Motor neuron (in vitro differentiated cells): ENCODE measurements around the gene BTG1. TPM values are rescaled to one million over a fixed set of nuclear protein-coding genes. Genes with fewer than 3 reads are reported as not detected.

Experiments used
- ATAC-seq, 8 experiments: fragments of 200-7000 bp; cut with Tn5 transposase; replicated peaks in 6 of 8; 2 replicates each; pipeline ENCODE4 v1.8.0; 2021; ENCODE audit warnings: mild to moderate bottlenecking in 8 of 8, moderate library complexity in 8 of 8
- H3K27ac ChIP-seq, 2 donors: fragments of 250-450 bp; sonication (Bioruptor Pico); 2 replicates each; pipeline ENCODE4 v1.9.0; 2021; ENCODE audit warnings: antibody characterized with exemption in 2 of 2, mild to moderate bottlenecking in 2 of 2, moderate library complexity in 1 of 2
- H3K4me1 ChIP-seq, 2 donors: fragments of 250-450 bp; sonication (Bioruptor Pico); replicated peaks in 1 of 2; 2 replicates each; pipeline ENCODE4 v1.6.1; 2021; ENCODE audit warnings: antibody characterized with exemption in 2 of 2, mild to moderate bottlenecking in 2 of 2, moderate library complexity in 1 of 2
- H3K4me3 ChIP-seq, 5 donors: fragments of 250-450 bp; sonication (Bioruptor Pico); 2 replicates each; pipeline ENCODE4 v1.9.0; 2021; ENCODE audit warnings: antibody characterized with exemption in 5 of 5, mild to moderate bottlenecking in 5 of 5, moderate library complexity in 4 of 5
- WGBS, 10 experiments: fragments of 450-650 bp; shearing (Covaris generic); methylation state at CpG; one replicate each; pipeline ENCODE4 v1.0.0; 2022; 5-methylcytosine and 5-hydroxymethylcytosine counted together
- in situ Hi-C, 9 experiments: fragments of 400-800 bp; cut with MboI; loops; one replicate each; pipeline ENCODE4 v1.15.0; 2021; ENCODE audit warnings: low sequenced_read_pairs in 9 of 9, low pct_unique_long_range_greater_than_20kb in 2 of 9; ENCODE audit not compliant: unreplicated experiment in 9 of 9
- total RNA-seq, 8 experiments: library from RNA; unstranded; fragments of 300-600 nt; gene quantifications; 2 replicates each; pipeline versions ENCODE4 v1.2.3 to v1.2.4, GENCODE V29; 2022

Gene BTG1
- total RNA-seq, 8 experiments from 2014 or later = 33.1 to 161 (median 68.2) TPM

DNA sequence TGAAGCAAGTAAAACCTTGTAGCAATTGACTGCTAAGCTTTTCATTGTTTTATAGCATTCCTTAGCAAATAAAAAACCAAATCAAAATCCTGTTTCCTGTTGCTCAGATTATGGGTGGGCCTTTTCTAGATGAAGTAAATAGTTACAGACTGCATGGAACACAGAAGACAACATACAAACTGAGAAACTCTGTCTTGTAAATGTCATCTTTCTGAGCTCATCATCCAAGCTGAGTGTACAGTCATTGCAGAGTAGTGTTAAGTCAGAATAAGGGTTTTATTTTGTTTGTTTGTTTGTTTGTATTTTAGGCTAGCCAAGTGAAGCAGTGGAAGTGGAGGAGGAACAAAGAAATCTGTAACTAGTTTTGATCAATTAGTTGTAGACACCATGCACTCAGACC, 24.4 kb upstream of the BTG1 start:
- Histone ChIP-seq H3K4me1 (peaks cover 0 to 9% of the 10 kb centered on the region in 2 donors), H3K27ac (no peak overlapping the region), H3K4me3 (no peak overlapping the region)
- no peak for ATAC-seq
- in situ Hi-C loops = loop anchor here in 2 of 9 experiments (25.0 kb wide), 1 partner anchor 392 kb away; no protein-coding TSS in a partner anchor

DNA sequence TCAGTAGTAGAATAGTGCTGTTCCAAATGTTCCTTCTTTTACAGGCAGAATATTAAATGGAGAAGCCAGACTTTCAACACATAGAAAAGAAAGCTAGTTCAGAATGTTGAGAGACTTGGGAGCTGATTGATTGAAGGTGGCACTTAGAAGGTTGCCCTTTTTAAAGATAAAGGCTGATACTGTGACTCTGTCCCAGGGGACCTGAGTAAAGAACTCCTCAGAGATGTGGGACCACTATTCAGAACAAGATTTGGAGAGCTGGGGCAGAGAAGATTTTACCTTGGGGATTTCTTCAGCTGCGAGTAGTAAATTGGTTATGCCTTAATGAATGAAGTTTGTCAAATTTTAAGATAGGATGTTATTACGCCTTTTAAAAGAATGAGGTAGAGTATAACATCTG, 21.4 kb upstream of the BTG1 start:
- peaks cover 0 to 4% of the 10 kb centered on the region in 2 donors for H3K4me1 ChIP-seq
- H3K27ac ChIP-seq = no peak overlapping the region
- 83 to 100% (median 100%) methylated on average over 1 to 2 of the region's 2 CpGs for WGBS, 10 experiments
- no peak for ATAC-seq
- H3K4me3 ChIP-seq = no peak overlapping the region
- in situ Hi-C loops = loop anchor here in 2 of 9 experiments (25.0 kb wide), 1 partner anchor 395 kb away; no protein-coding TSS in a partner anchor

DNA sequence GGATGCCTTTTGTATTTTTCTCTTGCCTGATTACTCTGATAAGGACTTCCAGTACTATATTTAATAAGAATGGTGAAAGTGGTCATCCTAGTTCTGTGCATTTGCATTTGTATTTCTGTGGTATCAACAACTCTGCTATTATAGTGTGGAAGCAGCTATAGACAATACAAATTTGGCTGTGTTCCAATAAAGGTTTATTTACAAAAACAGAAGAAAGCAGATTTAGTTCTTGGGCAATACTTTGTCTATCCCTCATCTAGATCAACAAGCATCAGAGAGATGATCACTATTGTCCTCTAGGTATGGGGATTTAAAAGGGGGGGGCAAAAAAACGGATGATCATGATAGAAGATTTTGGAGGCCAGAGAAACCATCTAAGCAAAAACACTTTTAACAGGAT, 19.1 kb upstream of the BTG1 start:
- WGBS, 10 experiments = 40 to 100% (median 80%) methylated on average over 1 of the region's 1 CpG; no CpG with 5 or more reads in 2 of the 10 experiments
- Histone ChIP-seq H3K4me1 (peaks cover 0 to 4% of the 10 kb centered on the region in 2 donors), H3K27ac (no peak overlapping the region), H3K4me3 (no peak overlapping the region)
- in situ Hi-C loops = loop anchor here in 2 of 9 experiments (25.0 kb wide), 1 partner anchor 398 kb away; no protein-coding TSS in a partner anchor
- no peak for ATAC-seq

DNA sequence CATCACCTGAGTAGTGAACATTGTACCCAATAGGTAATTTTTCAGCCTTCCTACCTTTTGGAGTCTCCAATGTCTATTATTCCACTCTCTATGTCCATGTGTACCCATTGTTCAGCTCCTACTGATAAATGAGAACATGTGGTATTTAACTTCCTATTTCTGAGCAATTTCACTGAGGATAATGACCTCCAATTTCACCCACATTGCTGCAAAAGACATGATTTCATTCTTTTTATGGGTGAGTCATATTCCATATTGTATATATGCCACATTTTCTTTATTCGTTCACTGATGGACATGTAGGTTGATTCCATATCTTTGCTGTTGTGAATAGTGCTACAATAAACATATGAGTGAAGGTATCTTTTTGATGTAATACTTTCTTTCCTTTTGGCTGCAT, 16.4 kb upstream of the BTG1 start:
- Histone ChIP-seq H3K4me3 (no peak overlapping the region), H3K27ac (no peak overlapping the region), H3K4me1 (peaks cover 0 to 4% of the 10 kb centered on the region in 2 donors)
- in situ Hi-C loops = loop anchor here in 2 of 9 experiments (25.0 kb wide), 1 partner anchor 400 kb away; no protein-coding TSS in a partner anchor
- WGBS, 10 experiments = 17 to 100% (median 100%) methylated on average over 1 of the region's 1 CpG; no CpG with 5 or more reads in 3 of the 10 experiments
- ATAC-seq = no peak

DNA sequence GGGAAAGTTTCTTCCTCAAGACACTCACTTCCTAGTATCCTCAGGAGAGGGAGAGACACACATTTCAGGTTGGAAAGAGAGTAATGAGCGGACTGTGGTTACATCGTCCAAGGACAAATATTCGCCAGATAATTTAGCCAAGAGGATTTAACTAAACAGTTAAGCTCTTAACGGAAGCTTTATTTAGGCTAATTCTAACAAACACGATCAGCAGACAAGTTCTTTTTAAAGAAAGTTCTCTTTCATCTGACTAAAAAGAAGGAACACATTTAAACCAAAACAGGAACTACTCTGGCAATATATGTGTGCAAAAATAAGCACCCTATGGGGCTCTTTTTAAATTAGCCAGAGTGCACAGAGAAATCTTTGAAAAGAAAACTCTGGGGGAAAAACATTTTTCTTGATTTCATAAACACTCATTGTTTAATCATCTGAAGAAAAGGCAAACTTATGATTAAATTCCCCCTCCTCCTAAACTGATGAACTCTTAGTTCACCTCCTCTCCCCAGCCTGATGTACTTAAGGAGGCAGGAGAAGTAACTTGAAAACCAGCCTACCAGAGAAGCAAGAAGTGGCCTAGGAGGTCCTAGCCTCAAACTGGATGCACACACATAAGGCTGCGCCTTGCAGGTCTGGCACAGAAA, 13.3 kb upstream of the BTG1 start:
- no peak for ATAC-seq
- Histone ChIP-seq H3K4me3 (no peak overlapping the region), H3K27ac (no peak overlapping the region), H3K4me1 (no peaks in the 10 kb centered on the region)
- WGBS, 10 experiments = 80 to 100% (median 89%) methylated on average over 2 to 6 of the region's 6 CpGs
- in situ Hi-C loops = loop anchor here in 2 of 9 experiments (25.0 kb wide), 1 partner anchor 403 kb away; no protein-coding TSS in a partner anchor

- in situ Hi-C loops = loop anchor here in 2 of 9 experiments (25.0 kb wide), 1 partner anchor 405 kb away; no protein-coding TSS in a partner anchor
- WGBS, 10 experiments = 78 to 100% (median 96%) methylated on average over 3 to 6 of the region's 6 CpGs; no CpG with 5 or more reads in 3 of the 10 experiments
- ATAC-seq = no peak
- H3K4me3 ChIP-seq = no peak overlapping the region
- no peak overlapping the region for H3K27ac ChIP-seq
- no peaks in the 10 kb centered on the region for H3K4me1 ChIP-seq
These were observed 11.2 kb upstream of the BTG1 start for GRCh38 chr12:92156704-92157395.

DNA sequence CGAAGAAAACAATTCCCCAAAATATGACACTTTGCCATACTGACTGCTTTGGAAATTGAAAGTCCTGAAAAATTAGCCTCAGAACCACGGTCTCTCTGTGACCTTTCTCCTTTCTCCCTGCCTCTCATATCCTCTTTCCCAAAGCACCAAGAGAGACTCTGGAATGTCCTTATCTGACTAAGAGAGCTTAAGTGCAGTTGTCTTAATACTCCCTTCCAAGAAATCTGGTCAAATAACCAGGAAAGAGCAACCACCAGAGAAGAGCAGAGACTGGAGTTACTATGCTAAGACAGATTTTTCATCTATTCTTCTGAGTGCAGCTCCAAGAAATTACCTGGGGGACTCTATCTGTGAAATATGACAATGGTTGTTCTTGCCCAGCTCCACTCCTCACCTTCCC, 10.5 kb upstream of the BTG1 start:
- Histone ChIP-seq H3K4me1 (no peaks in the 10 kb centered on the region), H3K4me3 (no peak overlapping the region), H3K27ac (no peak overlapping the region)
- 75 to 100% (median 83%) methylated on average over 1 to 2 of the region's 2 CpGs; no CpG with 5 or more reads in 1 of the 10 experiments for WGBS, 10 experiments
- in situ Hi-C loops = loop anchor here in 2 of 9 experiments (25.0 kb wide), 1 partner anchor 406 kb away; no protein-coding TSS in a partner anchor
- no peak for ATAC-seq

GRCh38 chr12:92155733-92156132, 10.1 kb upstream of the BTG1 start:
- Histone ChIP-seq H3K4me1 (no peaks in the 10 kb centered on the region), H3K27ac (no peak overlapping the region), H3K4me3 (no peak overlapping the region)
- ATAC-seq = peak in 3 of 8 experiments; percentile 54 to 72 (median 58)
- 55 to 100% (median 76%) methylated on average over 2 of the region's 2 CpGs; no CpG with 5 or more reads in 6 of the 10 experiments for WGBS, 10 experiments
- in situ Hi-C loops = loop anchor here in 2 of 9 experiments (25.0 kb wide), 1 partner anchor 407 kb away; no protein-coding TSS in a partner anchor

GRCh38 chr12:92151916-92152315, 6.3 kb upstream of the BTG1 start:
- Histone ChIP-seq H3K27ac (no peak overlapping the region), H3K4me3 (no peak overlapping the region), H3K4me1 (peaks cover 0 to 5% of the 10 kb centered on the region in 2 donors)
- WGBS, 10 experiments = 77 to 100% (median 92%) methylated on average over 1 to 2 of the region's 2 CpGs; no CpG with 5 or more reads in 1 of the 10 experiments
- in situ Hi-C loops = loop anchor here in 2 of 9 experiments (25.0 kb wide), 1 partner anchor 410 kb away; no protein-coding TSS in a partner anchor
- ATAC-seq = no peak

GRCh38 chr12:92149563-92149962, 3.9 kb upstream of the BTG1 start:
- no peak for ATAC-seq
- Histone ChIP-seq H3K4me3 (no peak overlapping the region), H3K27ac (no peak overlapping the region), H3K4me1 (peaks cover 0 to 5% of the 10 kb centered on the region in 2 donors)
- WGBS, 10 experiments = 92 to 100% (median 97%) methylated on average over 2 to 8 of the region's 8 CpGs; no CpG with 5 or more reads in 1 of the 10 experiments
- in situ Hi-C loops = loop anchor here in 7 of 9 experiments (25.0 kb wide), 4 partner anchors 337 to 762 kb away; no protein-coding TSS in a partner anchor

- H3K4me3 ChIP-seq = peak overlapping the region; percentile 57 to 83 (median 63)
- 0 to 67% (median 17%) methylated on average over 1 to 3 of the region's 3 CpGs; no CpG with 5 or more reads in 1 of the 10 experiments for WGBS, 10 experiments
- in situ Hi-C loops = loop anchor here in 7 of 9 experiments (25.0 kb wide), 4 partner anchors 335 to 760 kb away; no protein-coding TSS in a partner anchor
- H3K4me1 ChIP-seq = peaks cover 0 to 5% of the 10 kb centered on the region in 2 donors
- no peak for ATAC-seq
- H3K27ac ChIP-seq = peak overlapping the region in 1 of 2 donors; percentile 22
These were observed 1.8 kb upstream of the BTG1 start for GRCh38 chr12:92147491-92147890.

- in situ Hi-C loops = loop anchor here in 7 of 9 experiments (25.0 kb wide), 4 partner anchors 334 to 759 kb away; no protein-coding TSS in a partner anchor
- ATAC-seq = no peak
- Histone ChIP-seq H3K4me3 (peak overlapping the region; percentile 57 to 83 (median 63)), H3K27ac (peak overlapping the region; percentile 81 to 82), H3K4me1 (peaks cover 0 to 5% of the 10 kb centered on the region in 2 donors)
- 0 to 18% (median 0%) methylated on average over 4 to 8 of the region's 14 CpGs for WGBS, 10 experiments
These were observed 1.0 kb upstream of the BTG1 start for GRCh38 chr12:92146497-92147224.
